ENCODE data around the gene AOAH. TPM values are rescaled to one million over a fixed set of nuclear protein-coding genes. Genes with fewer than 3 reads are reported as not detected.

AOAH gene
- total and polyA plus RNA-seq, 2 of the 13 experiments (the other 11 are each of a cell fraction or from before 2014, with no cell fraction given) = not detected

GRCh38 chr7:36526863-36527548, 197.3 kb downstream of the AOAH start:
- Histone ChIP-seq H4K20me1 (ENCODE audit: insufficient read depth, low read length) (no peaks in the 10 kb centered on the region), H3K4me1 (ENCODE audit: insufficient read depth, low read length) (no peaks in the 10 kb centered on the region), H3K27me3 (ENCODE audit: control insufficient read depth in 1 of 2, insufficient read depth in 2 of 2, low read length in 2 of 2) (no peaks in the 10 kb centered on the region), H3K4me3 (replicated peaks in 1 of 3; ENCODE audit: insufficient read depth in 1 of 3, low read depth in 2 of 3, low read length in 3 of 3) (no peak overlapping the region), H3K4me2 (ENCODE audit: low read depth, low read length) (no peak overlapping the region), H3K36me3 (replicated peaks in 1 of 2; ENCODE audit: control insufficient read depth in 1 of 2, insufficient read depth in 2 of 2, low read length in 2 of 2) (no peaks in the 10 kb centered on the region), H2AFZ (ENCODE audit: low read length) (no peak overlapping the region), H3K9ac (ENCODE audit: insufficient read depth, low read depth, low read length) (no peak overlapping the region), H3K9me3 (ENCODE audit: low read length) (no peaks in the 10 kb centered on the region), H3K27ac (ENCODE audit: extremely low read length, insufficient read depth, low read length) (no peak overlapping the region), H3K79me2 (ENCODE audit: insufficient read depth, low read length) (no peaks in the 10 kb centered on the region)
- ChIA-PET POLR2A (no interaction called here), CTCF (ENCODE audit: low intra/inter-chr PET ratio, low total read pairs) (no interaction called here)
- DNase-seq (ENCODE audit: low spot score) = no peak
- intact Hi-C loops (cut with micrococcal nuclease; ENCODE audit: unreplicated experiment) (no loop called here), in situ Hi-C loops (cut with HindIII; ENCODE audit: extremely low pct_ligation_motif_present, low pct_unique_long_range_greater_than_20kb) (no loop called here)
- 23% methylated on average over 3 of the region's 3 CpGs for WGBS (ENCODE audit: low lambda C conversion rate)
- no TSS peak for BruUV-seq (replicated peaks)
- no peak for ATAC-seq
- FAIRE-seq = no peak
- TF ChIP-seq ZSCAN29 (CRISPR knock-in tag; conservative IDR thresholded peaks at IDR 0.05) = no peak
- TF ChIP-seq ZBTB3 (CRISPR knock-in tag; IDR thresholded peaks at IDR 0.05; ENCODE audit: borderline replicate concordance, low read depth) = no peak
- no peak for TF ChIP-seq FOXM1 (CRISPR knock-in tag; IDR thresholded peaks at IDR 0.05)
- no peak for TF ChIP-seq ZNF619 (CRISPR knock-in tag; IDR thresholded peaks at IDR 0.05)
- TF ChIP-seq TMF1 (CRISPR knock-in tag; IDR thresholded peaks at IDR 0.05; ENCODE audit: low read depth) = no peak
- TF ChIP-seq ZNF672 (CRISPR knock-in tag; IDR thresholded peaks at IDR 0.05) = no peak
- no peak for TF ChIP-seq REL (CRISPR knock-in tag; conservative IDR thresholded peaks at IDR 0.05)
- TF ChIP-seq FLYWCH1 (CRISPR knock-in tag; IDR thresholded peaks at IDR 0.05) = no peak
- no peak for TF ChIP-seq FOXA1 (IDR thresholded peaks at IDR 0.05)
- no peak for TF ChIP-seq FOXA1 (CRISPR knock-in tag; IDR thresholded peaks at IDR 0.05)
- no peak for TF ChIP-seq ZNF776 (CRISPR knock-in tag; IDR thresholded peaks at IDR 0.05)
- TF ChIP-seq POLR2A (IDR thresholded peaks at IDR 0.05; ENCODE audit: insufficient read depth in 1 of 2, low read depth in 2 of 2, low read length in 2 of 2) = no peak
- no peak for TF ChIP-seq ZNF557 (CRISPR knock-in tag; IDR thresholded peaks at IDR 0.05)
- no peak for TF ChIP-seq ZKSCAN8 (CRISPR knock-in tag; IDR thresholded peaks at IDR 0.05; ENCODE audit: borderline replicate concordance)
- TF ChIP-seq ZNF841 (CRISPR knock-in tag; IDR thresholded peaks at IDR 0.05; ENCODE audit: borderline replicate concordance) = no peak
- no peak for TF ChIP-seq KLF13 (CRISPR knock-in tag; IDR thresholded peaks at IDR 0.05)
- TF ChIP-seq, protein P1, sequence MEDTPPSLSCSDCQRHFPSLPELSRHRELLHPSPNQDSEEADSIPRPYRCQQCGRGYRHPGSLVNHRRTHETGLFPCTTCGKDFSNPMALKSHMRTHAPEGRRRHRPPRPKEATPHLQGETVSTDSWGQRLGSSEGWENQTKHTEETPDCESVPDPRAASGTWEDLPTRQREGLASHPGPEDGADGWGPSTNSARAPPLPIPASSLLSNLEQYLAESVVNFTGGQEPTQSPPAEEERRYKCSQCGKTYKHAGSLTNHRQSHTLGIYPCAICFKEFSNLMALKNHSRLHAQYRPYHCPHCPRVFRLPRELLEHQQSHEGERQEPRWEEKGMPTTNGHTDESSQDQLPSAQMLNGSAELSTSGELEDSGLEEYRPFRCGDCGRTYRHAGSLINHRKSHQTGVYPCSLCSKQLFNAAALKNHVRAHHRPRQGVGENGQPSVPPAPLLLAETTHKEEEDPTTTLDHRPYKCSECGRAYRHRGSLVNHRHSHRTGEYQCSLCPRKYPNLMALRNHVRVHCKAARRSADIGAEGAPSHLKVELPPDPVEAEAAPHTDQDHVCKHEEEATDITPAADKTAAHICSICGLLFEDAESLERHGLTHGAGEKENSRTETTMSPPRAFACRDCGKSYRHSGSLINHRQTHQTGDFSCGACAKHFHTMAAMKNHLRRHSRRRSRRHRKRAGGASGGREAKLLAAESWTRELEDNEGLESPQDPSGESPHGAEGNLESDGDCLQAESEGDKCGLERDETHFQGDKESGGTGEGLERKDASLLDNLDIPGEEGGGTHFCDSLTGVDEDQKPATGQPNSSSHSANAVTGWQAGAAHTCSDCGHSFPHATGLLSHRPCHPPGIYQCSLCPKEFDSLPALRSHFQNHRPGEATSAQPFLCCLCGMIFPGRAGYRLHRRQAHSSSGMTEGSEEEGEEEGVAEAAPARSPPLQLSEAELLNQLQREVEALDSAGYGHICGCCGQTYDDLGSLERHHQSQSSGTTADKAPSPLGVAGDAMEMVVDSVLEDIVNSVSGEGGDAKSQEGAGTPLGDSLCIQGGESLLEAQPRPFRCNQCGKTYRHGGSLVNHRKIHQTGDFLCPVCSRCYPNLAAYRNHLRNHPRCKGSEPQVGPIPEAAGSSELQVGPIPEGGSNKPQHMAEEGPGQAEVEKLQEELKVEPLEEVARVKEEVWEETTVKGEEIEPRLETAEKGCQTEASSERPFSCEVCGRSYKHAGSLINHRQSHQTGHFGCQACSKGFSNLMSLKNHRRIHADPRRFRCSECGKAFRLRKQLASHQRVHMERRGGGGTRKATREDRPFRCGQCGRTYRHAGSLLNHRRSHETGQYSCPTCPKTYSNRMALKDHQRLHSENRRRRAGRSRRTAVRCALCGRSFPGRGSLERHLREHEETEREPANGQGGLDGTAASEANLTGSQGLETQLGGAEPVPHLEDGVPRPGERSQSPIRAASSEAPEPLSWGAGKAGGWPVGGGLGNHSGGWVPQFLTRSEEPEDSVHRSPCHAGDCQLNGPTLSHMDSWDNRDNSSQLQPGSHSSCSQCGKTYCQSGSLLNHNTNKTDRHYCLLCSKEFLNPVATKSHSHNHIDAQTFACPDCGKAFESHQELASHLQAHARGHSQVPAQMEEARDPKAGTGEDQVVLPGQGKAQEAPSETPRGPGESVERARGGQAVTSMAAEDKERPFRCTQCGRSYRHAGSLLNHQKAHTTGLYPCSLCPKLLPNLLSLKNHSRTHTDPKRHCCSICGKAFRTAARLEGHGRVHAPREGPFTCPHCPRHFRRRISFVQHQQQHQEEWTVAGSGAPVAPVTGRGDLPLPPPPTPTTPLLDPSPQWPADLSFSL (CRISPR knock-in tag; IDR thresholded peaks at IDR 0.05) = no peak
- TF ChIP-seq HOXA7 (CRISPR knock-in tag; IDR thresholded peaks at IDR 0.05) = no peak
- TF ChIP-seq ZNF629 (CRISPR knock-in tag; conservative IDR thresholded peaks at IDR 0.05) = no peak

All from HepG2 (cell line).